Chondrocyte (in vitro differentiated cells): ENCODE measurements around the gene LBX1. TPM values are rescaled to one million over a fixed set of nuclear protein-coding genes. Genes with fewer than 3 reads are reported as not detected.

Source experiments
- DNase-seq: peaks from one replicate; pipeline ENCODE4 v3.0.0; 2021; ENCODE audit warnings: mixed read lengths, low spot score
- H3K27ac Mint-ChIP-seq: one replicate; pipeline ENCODE4 v1.8.0; 2021; ENCODE audit warnings: mild to moderate bottlenecking, moderate library complexity, mixed read lengths; ENCODE audit not compliant: unreplicated experiment
- H3K27me3 Mint-ChIP-seq: 2 replicates; pipeline ENCODE4 v1.8.0; 2021; ENCODE audit warnings: low read depth, mixed read lengths
- H3K36me3 Mint-ChIP-seq: 2 replicates; pipeline ENCODE4 v1.8.0; 2021; ENCODE audit warnings: low read depth, mixed read lengths
- H3K4me1 Mint-ChIP-seq: 2 replicates; pipeline ENCODE4 v1.8.0; 2021; ENCODE audit warnings: low read depth, mild to moderate bottlenecking, mixed read lengths
- H3K4me3 Mint-ChIP-seq: one replicate; pipeline ENCODE4 v1.8.0; 2021; ENCODE audit warnings: mild to moderate bottlenecking, moderate library complexity, mixed read lengths; ENCODE audit not compliant: unreplicated experiment
- H3K9me3 Mint-ChIP-seq: 2 replicates; pipeline ENCODE4 v1.8.0; 2021; ENCODE audit warnings: low read depth, mixed read lengths
- total RNA-seq: library from RNA; stranded (reverse); gene quantifications from 3 replicates; pipeline ENCODE4 v1.2.1, GENCODE V29; 2021
- TF ChIP-seq, protein P1 (sequence below): fragments of 200-600 bp; sonication (generic); IDR thresholded peaks from 2 replicates; pipeline ENCODE4 v1.5.0; 2021; ENCODE audit warnings: antibody characterized with exemption, mild to moderate bottlenecking, moderate library complexity

Gene LBX1
- total RNA-seq, 1 donor from 2014 or later: not detected

GRCh38 chr10:101216207-101217043 is 12.8 kb downstream of the LBX1 start:
- Mint-ChIP-seq H3K27ac (no peak overlapping the region), H3K4me3 (no peak overlapping the region), H3K36me3 (no peaks in the 10 kb centered on the region), H3K9me3 (no peaks in the 10 kb centered on the region), H3K4me1 (peaks cover 23% of the 10 kb centered on the region), H3K27me3 (peaks cover 83% of the 10 kb centered on the region)
- DNase-seq: no peak
- TF ChIP-seq, protein P1, sequence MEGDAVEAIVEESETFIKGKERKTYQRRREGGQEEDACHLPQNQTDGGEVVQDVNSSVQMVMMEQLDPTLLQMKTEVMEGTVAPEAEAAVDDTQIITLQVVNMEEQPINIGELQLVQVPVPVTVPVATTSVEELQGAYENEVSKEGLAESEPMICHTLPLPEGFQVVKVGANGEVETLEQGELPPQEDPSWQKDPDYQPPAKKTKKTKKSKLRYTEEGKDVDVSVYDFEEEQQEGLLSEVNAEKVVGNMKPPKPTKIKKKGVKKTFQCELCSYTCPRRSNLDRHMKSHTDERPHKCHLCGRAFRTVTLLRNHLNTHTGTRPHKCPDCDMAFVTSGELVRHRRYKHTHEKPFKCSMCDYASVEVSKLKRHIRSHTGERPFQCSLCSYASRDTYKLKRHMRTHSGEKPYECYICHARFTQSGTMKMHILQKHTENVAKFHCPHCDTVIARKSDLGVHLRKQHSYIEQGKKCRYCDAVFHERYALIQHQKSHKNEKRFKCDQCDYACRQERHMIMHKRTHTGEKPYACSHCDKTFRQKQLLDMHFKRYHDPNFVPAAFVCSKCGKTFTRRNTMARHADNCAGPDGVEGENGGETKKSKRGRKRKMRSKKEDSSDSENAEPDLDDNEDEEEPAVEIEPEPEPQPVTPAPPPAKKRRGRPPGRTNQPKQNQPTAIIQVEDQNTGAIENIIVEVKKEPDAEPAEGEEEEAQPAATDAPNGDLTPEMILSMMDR: no peak

- H3K27me3 Mint-ChIP-seq: peaks cover 83% of the 10 kb centered on the region
- no peaks in the 10 kb centered on the region for H3K9me3 Mint-ChIP-seq
- no peak for DNase-seq
- peaks cover 23% of the 10 kb centered on the region for H3K4me1 Mint-ChIP-seq
- TF ChIP-seq, protein P1: no peak
- no peak overlapping the region for H3K27ac Mint-ChIP-seq
- H3K4me3 Mint-ChIP-seq: no peak overlapping the region
- no peaks in the 10 kb centered on the region for H3K36me3 Mint-ChIP-seq
Observed at GRCh38 chr10:101215397-101216206, 13.7 kb downstream of the LBX1 start.

- Mint-ChIP-seq H3K27me3 (peaks cover 82% of the 10 kb centered on the region), H3K9me3 (no peaks in the 10 kb centered on the region), H3K27ac (no peak overlapping the region), H3K4me1 (peaks cover 23% of the 10 kb centered on the region), H3K4me3 (no peak overlapping the region), H3K36me3 (no peaks in the 10 kb centered on the region)
- TF ChIP-seq, protein P1: peak; percentile 97
- DNase-seq: no peak
Observed at GRCh38 chr10:101214446-101215396, 14.5 kb downstream of the LBX1 start.

GRCh38 chr10:101208543-101208942 is 20.7 kb downstream of the LBX1 start:
- no peak for DNase-seq
- H3K27me3 Mint-ChIP-seq: peaks cover 56% of the 10 kb centered on the region
- H3K36me3 Mint-ChIP-seq: no peaks in the 10 kb centered on the region
- no peaks in the 10 kb centered on the region for H3K9me3 Mint-ChIP-seq
- TF ChIP-seq, protein P1: no peak
- H3K4me3 Mint-ChIP-seq: no peak overlapping the region
- peaks cover 2% of the 10 kb centered on the region for H3K4me1 Mint-ChIP-seq
- H3K27ac Mint-ChIP-seq: no peak overlapping the region
